K562 (cell line): ENCODE results near the gene NRIP2. TPM values are rescaled to one million over a fixed set of nuclear protein-coding genes. Genes with fewer than 3 reads are reported as not detected.

Experiments used
- ASH1L ChIP-seq: fragments of 450-650 bp; IDR thresholded peaks from 2 replicates; pipeline ENCODE4 v1.6.1; 2018; ENCODE audit warnings: borderline replicate concordance, mild to moderate bottlenecking, low read depth; ENCODE audit not compliant: partially characterized antibody
- EP400 ChIP-seq: fragments of 450-650 bp; IDR thresholded peaks from 2 replicates; pipeline ENCODE4 v1.6.1; 2017; ENCODE audit warnings: antibody characterized with exemption, mild to moderate bottlenecking, moderate library complexity
- ERF ChIP-seq: fragments of 450-650 bp; formaldehyde crosslinking; IDR thresholded peaks from 2 replicates; pipeline ENCODE4 v1.4.0; 2020; ENCODE audit warnings: mild to moderate bottlenecking, mixed read lengths
- GABPA ChIP-seq: fragments of 200-800 bp; sonication (Bioruptor generic); conservative IDR thresholded peaks from 2 replicates; pipeline ENCODE4 v1.6.1; 2016; ENCODE audit warnings: low read depth, missing genetic modification characterization, missing compliant biosample characterization
- GATA2 ChIP-seq: sonication (generic); formaldehyde crosslinking; IDR thresholded peaks from 2 replicates; pipeline ENCODE4 v1.4.0; 2020; ENCODE audit warnings: mild to moderate bottlenecking, missing genetic modification reagents
- GATAD2B ChIP-seq: fragments of 450-650 bp; IDR thresholded peaks from 2 replicates; pipeline ENCODE4 v1.6.1; 2017; ENCODE audit warnings: mild to moderate bottlenecking, borderline replicate concordance
- HCFC1 ChIP-seq: IDR thresholded peaks from 2 replicates; pipeline ENCODE4 v1.6.1; 2012; ENCODE audit warnings: low read depth, low read length, improper control_type of control experiment
- KDM1A ChIP-seq, 2 experiments: fragments of 450-650 bp; IDR thresholded peaks; 2 replicates each; pipeline ENCODE4 v1.6.1; 2016; ENCODE audit warnings: mild to moderate bottlenecking in 2 of 2
- NR2F6 ChIP-seq: fragments of 450-650 bp; formaldehyde crosslinking; IDR thresholded peaks from 2 replicates; pipeline ENCODE4 v1.4.0; 2020; ENCODE audit warnings: mild to moderate bottlenecking
- RFX1 ChIP-seq: fragments of 450-650 bp; IDR thresholded peaks from 2 replicates; pipeline ENCODE4 v1.6.1; 2016; ENCODE audit warnings: mild to moderate bottlenecking, moderate library complexity
- SREBF1 ChIP-seq: fragments of 150-350 bp; IDR thresholded peaks from 2 replicates; pipeline ENCODE4 v1.6.1; 2014; ENCODE audit warnings: antibody characterized with exemption, low read depth, low read length, borderline replicate concordance
- TCFL5 ChIP-seq: fragments of 250-450 bp; sonication (Bioruptor Pico); conservative IDR thresholded peaks from 2 replicates; pipeline ENCODE4 v1.6.1; 2021; ENCODE audit warnings: mild to moderate bottlenecking, moderate library complexity, matching md5 sums
- UBTF ChIP-seq, 2 experiments: IDR thresholded peaks; 2 replicates each; pipeline ENCODE4 v1.6.1; 2012; ENCODE audit warnings: improper control_type of control experiment in 2 of 2, low read depth in 2 of 2, low read length in 2 of 2, borderline replicate concordance in 1 of 2
- XRCC3 ChIP-seq: fragments of 450-650 bp; IDR thresholded peaks from 2 replicates; pipeline ENCODE4 v1.6.1; 2017; ENCODE audit warnings: mild to moderate bottlenecking, moderate library complexity
- ZKSCAN1 ChIP-seq: fragments of 150-350 bp; IDR thresholded peaks from 2 replicates; pipeline ENCODE4 v1.6.1; 2016; ENCODE audit warnings: low read depth, low read length
- ZNF165 ChIP-seq: fragments of 250-450 bp; sonication (Bioruptor Pico); IDR thresholded peaks from 2 replicates; pipeline ENCODE4 v1.4.0; 2020; ENCODE audit warnings: borderline replicate concordance
- ZNF445 ChIP-seq: fragments of 250-450 bp; sonication (Bioruptor Pico); IDR thresholded peaks from 2 replicates; pipeline ENCODE4 v1.4.0; 2020; ENCODE audit warnings: low read depth, mild to moderate bottlenecking, moderate library complexity
- ZNF830 ChIP-seq: fragments of 250-450 bp; sonication (Bioruptor Pico); IDR thresholded peaks from 2 replicates; pipeline ENCODE4 v1.5.0; 2021; ENCODE audit warnings: mild to moderate bottlenecking
- polyA plus RNA-seq, 8 experiments: library from polyadenylated mRNA; depleted of rRNA in 4 of 8; stranded (reverse) in 5 of 8; unstranded in 3 of 8; fragments of >200 nt; fragmentation: Nextera tagmentation in 2 of 8; fragmentation: Illumina TruSeq in 1 of 8; extraction: Ambion mirVana in 2 of 8; extraction: Trizol in 1 of 8; gene quantifications; 2 replicates each; pipeline versions ENCODE4 v1.2.1 to v1.2.3, GENCODE V29; 2011 to 2014; ENCODE audit warnings: inconsistent platforms in 1 of 8, missing spikeins in 1 of 8
- total RNA-seq, 7 experiments: library from RNA; depleted of rRNA in 6 of 7; stranded (reverse); fragments of >200 nt in 6 of 7; fragmentation: Illumina TruSeq in 2 of 7; extraction: Trizol in 2 of 7; gene quantifications; 2 replicates each; pipeline versions ENCODE4 v1.2.1 to v1.2.3, GENCODE V29; 2011 to 2021; ENCODE audit warnings: low replicate concordance in 1 of 7
- TF ChIP-seq, protein P1 (sequence below): sonication (generic); formaldehyde crosslinking; IDR thresholded peaks from 2 replicates; pipeline ENCODE4 v1.8.0; 2022; ENCODE audit warnings: mild to moderate bottlenecking, missing genetic modification reagents
- TF ChIP-seq, protein P2 (sequence below): fragments of 450-650 bp; IDR thresholded peaks from 2 replicates; pipeline ENCODE4 v1.6.1; 2017; ENCODE audit warnings: antibody characterized with exemption, mild to moderate bottlenecking

The NRIP2 gene
- total and polyA plus RNA-seq, 9 of the 15 experiments (the other 6 are each of a cell fraction or from before 2014, with no cell fraction given) = 0.07 to 0.10 TPM; not detected in 7

DNA sequence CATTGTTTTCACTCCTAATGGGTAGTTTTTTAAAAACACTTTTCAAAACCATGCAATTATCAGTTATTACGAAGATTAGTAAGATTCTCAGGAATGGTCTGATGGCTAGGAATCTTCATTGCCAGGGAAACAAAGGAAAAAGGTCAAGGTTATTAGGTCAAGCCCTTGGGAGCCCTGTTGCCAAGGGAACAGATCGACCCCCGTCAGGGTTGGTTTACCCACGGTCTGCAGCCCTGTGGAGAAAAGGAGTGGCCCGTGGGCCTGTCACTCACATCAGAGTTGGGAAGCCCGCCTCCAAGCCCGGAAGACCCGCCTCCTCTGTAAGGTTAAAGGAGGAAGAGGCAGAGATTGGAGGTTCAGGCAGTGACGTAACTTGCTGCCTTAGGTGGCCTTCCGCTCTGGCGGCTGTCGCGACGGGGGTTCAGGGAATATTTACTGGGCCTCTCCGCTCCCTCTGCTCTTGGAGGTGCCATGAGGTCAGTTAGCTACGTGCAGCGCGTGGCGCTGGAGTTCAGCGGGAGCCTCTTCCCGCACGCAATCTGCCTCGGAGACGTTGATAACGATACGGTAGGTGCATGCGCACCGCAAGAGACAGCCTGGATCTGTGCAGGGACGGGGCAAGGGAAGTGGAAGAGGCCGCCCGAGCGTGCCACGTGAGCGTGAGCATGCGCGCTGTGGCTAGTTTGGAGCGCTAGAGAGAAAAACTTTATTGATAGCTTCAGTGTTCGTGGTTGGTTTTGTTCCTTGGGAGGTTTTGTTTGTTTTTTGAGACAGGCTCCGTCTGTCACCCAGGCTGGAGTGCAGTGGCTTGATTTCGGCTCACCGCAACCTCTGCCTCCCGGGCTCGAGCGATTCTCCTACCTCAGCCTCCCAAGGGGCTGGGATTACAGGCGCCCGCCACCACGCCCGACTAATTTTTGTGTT is 22.3 kb downstream of the NRIP2 start, which contains the start of gene ITFG2 (continued):
- TF ChIP-seq EP400 (peak; percentile 100), HCFC1 (peak; percentile 57), ERF (no peak), ZNF830 (no peak), KDM1A (IDR thresholded peaks at IDR 0.05) (peak; percentile 64 to 74), GABPA (tag) (peak; percentile 94), ASH1L (no peak), ZNF445 (CRISPR knock-in tag) (no peak), GATA2 (CRISPR knock-in tag) (no peak), XRCC3 (no peak), SREBF1 (no peak), UBTF (IDR thresholded peaks at IDR 0.05; ENCODE audit: borderline replicate concordance in 1 of 2, low read depth in 2 of 2, low read length in 2 of 2) (no peak), ZKSCAN1 (peak; percentile 93), NR2F6 (no peak), ZNF165 (CRISPR knock-in tag) (no peak), GATAD2B (no peak), TCFL5 (CRISPR knock-in tag) (no peak), RFX1 (peak; percentile 97)
- TF ChIP-seq, protein P1, sequence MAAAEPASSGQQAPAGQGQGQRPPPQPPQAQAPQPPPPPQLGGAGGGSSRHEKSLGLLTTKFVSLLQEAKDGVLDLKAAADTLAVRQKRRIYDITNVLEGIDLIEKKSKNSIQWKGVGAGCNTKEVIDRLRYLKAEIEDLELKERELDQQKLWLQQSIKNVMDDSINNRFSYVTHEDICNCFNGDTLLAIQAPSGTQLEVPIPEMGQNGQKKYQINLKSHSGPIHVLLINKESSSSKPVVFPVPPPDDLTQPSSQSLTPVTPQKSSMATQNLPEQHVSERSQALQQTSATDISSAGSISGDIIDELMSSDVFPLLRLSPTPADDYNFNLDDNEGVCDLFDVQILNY (CRISPR knock-in tag) = no peak
- TF ChIP-seq, protein P2, sequence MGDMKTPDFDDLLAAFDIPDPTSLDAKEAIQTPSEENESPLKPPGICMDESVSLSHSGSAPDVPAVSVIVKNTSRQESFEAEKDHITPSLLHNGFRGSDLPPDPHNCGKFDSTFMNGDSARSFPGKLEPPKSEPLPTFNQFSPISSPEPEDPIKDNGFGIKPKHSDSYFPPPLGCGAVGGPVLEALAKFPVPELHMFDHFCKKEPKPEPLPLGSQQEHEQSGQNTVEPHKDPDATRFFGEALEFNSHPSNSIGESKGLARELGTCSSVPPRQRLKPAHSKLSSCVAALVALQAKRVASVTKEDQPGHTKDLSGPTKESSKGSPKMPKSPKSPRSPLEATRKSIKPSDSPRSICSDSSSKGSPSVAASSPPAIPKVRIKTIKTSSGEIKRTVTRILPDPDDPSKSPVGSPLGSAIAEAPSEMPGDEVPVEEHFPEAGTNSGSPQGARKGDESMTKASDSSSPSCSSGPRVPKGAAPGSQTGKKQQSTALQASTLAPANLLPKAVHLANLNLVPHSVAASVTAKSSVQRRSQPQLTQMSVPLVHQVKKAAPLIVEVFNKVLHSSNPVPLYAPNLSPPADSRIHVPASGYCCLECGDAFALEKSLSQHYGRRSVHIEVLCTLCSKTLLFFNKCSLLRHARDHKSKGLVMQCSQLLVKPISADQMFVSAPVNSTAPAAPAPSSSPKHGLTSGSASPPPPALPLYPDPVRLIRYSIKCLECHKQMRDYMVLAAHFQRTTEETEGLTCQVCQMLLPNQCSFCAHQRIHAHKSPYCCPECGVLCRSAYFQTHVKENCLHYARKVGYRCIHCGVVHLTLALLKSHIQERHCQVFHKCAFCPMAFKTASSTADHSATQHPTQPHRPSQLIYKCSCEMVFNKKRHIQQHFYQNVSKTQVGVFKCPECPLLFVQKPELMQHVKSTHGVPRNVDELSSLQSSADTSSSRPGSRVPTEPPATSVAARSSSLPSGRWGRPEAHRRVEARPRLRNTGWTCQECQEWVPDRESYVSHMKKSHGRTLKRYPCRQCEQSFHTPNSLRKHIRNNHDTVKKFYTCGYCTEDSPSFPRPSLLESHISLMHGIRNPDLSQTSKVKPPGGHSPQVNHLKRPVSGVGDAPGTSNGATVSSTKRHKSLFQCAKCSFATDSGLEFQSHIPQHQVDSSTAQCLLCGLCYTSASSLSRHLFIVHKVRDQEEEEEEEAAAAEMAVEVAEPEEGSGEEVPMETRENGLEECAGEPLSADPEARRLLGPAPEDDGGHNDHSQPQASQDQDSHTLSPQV = 0 out of 2 replicates have a peak, but pooled peaks have one; percentile 3
